Peyer's patch (tissue), 4 donors: Measurements from ENCODE around the gene FGGY. TPM values are rescaled to one million over a fixed set of nuclear protein-coding genes. Genes with fewer than 3 reads are reported as not detected.

Experiments
- DNase-seq, 3 donors: peaks; one replicate each; pipeline ENCODE4 v3.0.0-alpha.2; 2017 to 2019
- H3K27ac ChIP-seq, 4 donors: fragments of 200-600 bp; sonication (generic); one replicate each; pipeline ENCODE4 v1.5.1; 2016 to 2019
- H3K27me3 ChIP-seq, 2 donors: fragments of 200-600 bp; sonication (generic); one replicate each; pipeline ENCODE4 v1.5.1; 2019
- H3K36me3 ChIP-seq, 3 donors: fragments of 200-600 bp; sonication (generic); one replicate each; pipeline ENCODE4 v1.5.1; 2016 to 2019
- H3K4me1 ChIP-seq, 4 donors: fragments of 200-600 bp; sonication (generic); one replicate each; pipeline ENCODE4 v1.5.1; 2016 to 2019
- H3K4me3 ChIP-seq, 4 donors: fragments of 200-600 bp; sonication (generic); 1 replicate in 3 of 4; 2 replicates in 1 of 4; pipeline ENCODE4 v1.5.1; 2016 to 2019; ENCODE audit warnings: mild to moderate bottlenecking in 1 of 4
- H3K9me3 ChIP-seq, 4 donors: fragments of 200-600 bp; sonication (generic); one replicate each; pipeline ENCODE4 v1.5.1; 2016 to 2019; ENCODE audit warnings: mild to moderate bottlenecking in 1 of 4
- CTCF ChIP-seq, 6 experiments: fragments of 450-650 bp in 4 of 6; fragments of 200-600 bp in 2 of 6; sonication (generic) in 1 of 6; IDR thresholded peaks; one replicate each; pipeline ENCODE4 v1.5.1; 2017 to 2019; ENCODE audit warnings: antibody characterized with exemption in 6 of 6, mild to moderate bottlenecking in 3 of 6, moderate library complexity in 1 of 6
- POLR2A ChIP-seq, 2 donors: fragments of 450-650 bp; IDR thresholded peaks; one replicate each; pipeline ENCODE4 v1.5.1; 2017; ENCODE audit warnings: antibody characterized with exemption in 2 of 2, mild to moderate bottlenecking in 2 of 2, moderate library complexity in 2 of 2
- total RNA-seq, 4 donors: library from RNA; depleted of rRNA; stranded (reverse); fragments of >200 nt; gene quantifications; one replicate each; pipeline ENCODE4 v1.1.0, GENCODE V29; 2016

Gene FGGY
- total RNA-seq, 4 donors from 2014 or later: 18.9 to 102 (median 33.6) TPM

- TF ChIP-seq POLR2A (IDR thresholded peaks at IDR 0.05) (no peak), CTCF (IDR thresholded peaks at IDR 0.05) (no peak)
- no peak overlapping the region for H3K4me3 ChIP-seq
- no peak for DNase-seq
- H3K9me3 ChIP-seq: peaks cover 0 to 13% (median 0%) of the 10 kb centered on the region in 4 donors
- no peaks in the 10 kb centered on the region for H3K27me3 ChIP-seq
- peaks cover 0 to 4% (median 0%) of the 10 kb centered on the region in 4 donors for H3K4me1 ChIP-seq
- H3K27ac ChIP-seq: no peak overlapping the region
- H3K36me3 ChIP-seq: no peaks in the 10 kb centered on the region
Observed at GRCh38 chr1:59302871-59303270, 6.0 kb downstream of the FGGY start.

- TF ChIP-seq POLR2A (IDR thresholded peaks at IDR 0.05) (no peak), CTCF (IDR thresholded peaks at IDR 0.05) (no peak)
- no peaks in the 10 kb centered on the region for H3K36me3 ChIP-seq
- no peak for DNase-seq
- no peaks in the 10 kb centered on the region for H3K27me3 ChIP-seq
- peaks cover 0 to 13% (median 0%) of the 10 kb centered on the region in 4 donors for H3K9me3 ChIP-seq
- no peaks in the 10 kb centered on the region for H3K4me1 ChIP-seq
- H3K27ac ChIP-seq: no peak overlapping the region
- no peak overlapping the region for H3K4me3 ChIP-seq
Observed at GRCh38 chr1:59305188-59305587, 8.3 kb downstream of the FGGY start.

- no peak overlapping the region for H3K4me3 ChIP-seq
- H3K27ac ChIP-seq: no peak overlapping the region
- peaks cover 0 to 13% (median 0%) of the 10 kb centered on the region in 4 donors for H3K9me3 ChIP-seq
- TF ChIP-seq CTCF (IDR thresholded peaks at IDR 0.05) (no peak), POLR2A (IDR thresholded peaks at IDR 0.05) (no peak)
- no peaks in the 10 kb centered on the region for H3K36me3 ChIP-seq
- DNase-seq: no peak
- no peaks in the 10 kb centered on the region for H3K27me3 ChIP-seq
- H3K4me1 ChIP-seq: no peaks in the 10 kb centered on the region
Observed at GRCh38 chr1:59307591-59307990, 10.7 kb downstream of the FGGY start.

GRCh38 chr1:59308839-59309238 lies 11.9 kb downstream of the FGGY start:
- Histone ChIP-seq H3K4me3 (no peak overlapping the region), H3K27ac (no peak overlapping the region), H3K4me1 (no peaks in the 10 kb centered on the region), H3K36me3 (no peaks in the 10 kb centered on the region), H3K9me3 (peaks cover 0 to 13% (median 0%) of the 10 kb centered on the region in 4 donors), H3K27me3 (no peaks in the 10 kb centered on the region)
- DNase-seq: no peak
- no peak for TF ChIP-seq POLR2A (IDR thresholded peaks at IDR 0.05)
- no peak for TF ChIP-seq CTCF (IDR thresholded peaks at IDR 0.05)

- no peak for DNase-seq
- Histone ChIP-seq H3K27ac (no peak overlapping the region), H3K4me1 (no peaks in the 10 kb centered on the region), H3K4me3 (no peak overlapping the region), H3K27me3 (no peaks in the 10 kb centered on the region), H3K36me3 (no peaks in the 10 kb centered on the region), H3K9me3 (peaks cover 0 to 12% (median 0%) of the 10 kb centered on the region in 4 donors)
- TF ChIP-seq POLR2A (IDR thresholded peaks at IDR 0.05): no peak
- TF ChIP-seq CTCF (IDR thresholded peaks at IDR 0.05): no peak
Observed at GRCh38 chr1:59309392-59309791, 12.5 kb downstream of the FGGY start.
